Nephron progenitor cell (in vitro differentiated cells): ENCODE results near the gene DNAJB6.

Experiments
- DNase-seq: peaks from one replicate; pipeline ENCODE4 v3.0.0; 2021
- H3K27ac Mint-ChIP-seq: 2 replicates; pipeline ENCODE4 v1.8.0; 2021; ENCODE audit warnings: mild to moderate bottlenecking, moderate library complexity, mixed read lengths
- H3K27me3 Mint-ChIP-seq: 2 replicates; pipeline ENCODE4 v1.8.0; 2021; ENCODE audit warnings: mild to moderate bottlenecking, low read depth, mixed read lengths; ENCODE audit not compliant: poor library complexity
- H3K36me3 Mint-ChIP-seq: 2 replicates; pipeline ENCODE4 v1.8.0; 2021; ENCODE audit warnings: low read depth, mixed read lengths
- H3K4me1 Mint-ChIP-seq: 2 replicates; pipeline ENCODE4 v1.8.0; 2021; ENCODE audit warnings: mixed read lengths
- H3K4me3 Mint-ChIP-seq: 2 replicates; pipeline ENCODE4 v1.8.0; 2021; ENCODE audit warnings: mild to moderate bottlenecking, moderate library complexity, mixed read lengths
- H3K9me3 Mint-ChIP-seq: 2 replicates; pipeline ENCODE4 v1.8.0; 2021; ENCODE audit warnings: mild to moderate bottlenecking, moderate library complexity, mixed read lengths
- CTCF ChIP-seq: fragments of 200-600 bp; sonication (generic); IDR thresholded peaks from 2 replicates; pipeline ENCODE4 v1.5.0; 2021; ENCODE audit warnings: antibody characterized with exemption

Gene DNAJB6

GRCh38 chr7:157335236-157335635 is 1.6 kb upstream of the DNAJB6 start:
- Mint-ChIP-seq H3K27me3 (peaks cover 38% of the 10 kb centered on the region), H3K36me3 (peaks cover 13% of the 10 kb centered on the region), H3K4me3 (peak overlapping the region; percentile 93), H3K9me3 (peaks cover 15% of the 10 kb centered on the region), H3K27ac (no peak overlapping the region), H3K4me1 (peaks cover 23% of the 10 kb centered on the region)
- TF ChIP-seq CTCF, result no peak
- DNase-seq, result no peak

GRCh38 chr7:157335991-157336382 is 817 bp upstream of the DNAJB6 start:
- peaks cover 38% of the 10 kb centered on the region for H3K27me3 Mint-ChIP-seq
- H3K36me3 Mint-ChIP-seq, result peaks cover 17% of the 10 kb centered on the region
- no peak for TF ChIP-seq CTCF
- H3K9me3 Mint-ChIP-seq, result peaks cover 15% of the 10 kb centered on the region
- peak overlapping the region; percentile 93 for H3K4me3 Mint-ChIP-seq
- peaks cover 27% of the 10 kb centered on the region for H3K4me1 Mint-ChIP-seq
- H3K27ac Mint-ChIP-seq, result no peak overlapping the region
- DNase-seq, result no peak

GRCh38 chr7:157337316-157338149 is 729 bp downstream of the DNAJB6 start:
- H3K27ac Mint-ChIP-seq, result peak overlapping the region; percentile 95
- peaks cover 16% of the 10 kb centered on the region for H3K9me3 Mint-ChIP-seq
- peak; percentile 81 for DNase-seq
- TF ChIP-seq CTCF, result no peak
- peaks cover 33% of the 10 kb centered on the region for H3K4me1 Mint-ChIP-seq
- peaks cover 19% of the 10 kb centered on the region for H3K36me3 Mint-ChIP-seq
- H3K4me3 Mint-ChIP-seq, result peak overlapping the region; percentile 90
- peaks cover 31% of the 10 kb centered on the region for H3K27me3 Mint-ChIP-seq

GRCh38 chr7:157339777-157340677 is 3.2 kb downstream of the DNAJB6 start:
- peak; percentile 80 for TF ChIP-seq CTCF
- peaks cover 33% of the 10 kb centered on the region for H3K4me1 Mint-ChIP-seq
- H3K27ac Mint-ChIP-seq, result no peak overlapping the region
- H3K9me3 Mint-ChIP-seq, result peaks cover 16% of the 10 kb centered on the region
- DNase-seq, result peak; percentile 67
- peak overlapping the region; percentile 90 for H3K4me3 Mint-ChIP-seq
- H3K27me3 Mint-ChIP-seq, result peaks cover 13% of the 10 kb centered on the region
- peaks cover 37% of the 10 kb centered on the region for H3K36me3 Mint-ChIP-seq

GRCh38 chr7:157347217-157347904 is 10.6 kb downstream of the DNAJB6 start:
- H3K4me3 Mint-ChIP-seq, result no peak overlapping the region
- H3K9me3 Mint-ChIP-seq, result peaks cover 20% of the 10 kb centered on the region
- no peak for TF ChIP-seq CTCF
- no peak for DNase-seq
- H3K4me1 Mint-ChIP-seq, result peaks cover 22% of the 10 kb centered on the region
- H3K36me3 Mint-ChIP-seq, result peaks cover 56% of the 10 kb centered on the region
- peaks cover 8% of the 10 kb centered on the region for H3K27me3 Mint-ChIP-seq
- H3K27ac Mint-ChIP-seq, result no peak overlapping the region
